Measurements from ENCODE around the gene IFNLR1.

GRCh38 chr1:24222008-24222605 lies 35.0 kb upstream of the IFNLR1 start:
- TF ChIP-seq CTCF (IDR thresholded peaks at IDR 0.05; ENCODE audit: low read length) (no peak), EZH2phosphoT487 (IDR thresholded peaks at IDR 0.05; ENCODE audit: low read length) (no peak)

Data from MM.1S (cell line).